Measurements from ENCODE around the gene ULBP2.

The ULBP2 gene

GRCh38 chr6:149960488-149960887 lies 18.7 kb downstream of the ULBP2 start:
- no peaks in the 10 kb centered on the region for H3K36me3 ChIP-seq (ENCODE audit: insufficient read depth)
- H3K27ac ChIP-seq, result no peak overlapping the region
- no peak overlapping the region for H3K9ac ChIP-seq
- H3K79me2 ChIP-seq (ENCODE audit: insufficient read depth, low read depth), result no peaks in the 10 kb centered on the region
- H3K4me1 ChIP-seq (ENCODE audit: low read depth, poor library complexity, severe bottlenecking), result peaks cover 7% of the 10 kb centered on the region
- no peak overlapping the region for H3K4me3 ChIP-seq (IDR thresholded peaks at IDR 0.05; ENCODE audit: insufficient read depth, low read depth, low read length)
- no peak overlapping the region for H2AFZ ChIP-seq (ENCODE audit: low read depth)
- H4K20me1 ChIP-seq (ENCODE audit: insufficient read depth), result no peaks in the 10 kb centered on the region
- H3K4me2 ChIP-seq, result no peak overlapping the region
- H3K27me3 ChIP-seq (ENCODE audit: insufficient read depth, low read depth), result peaks cover 12% of the 10 kb centered on the region; the same call in 1 of the 2 replicates
- no peak for TF ChIP-seq CTCF (conservative IDR thresholded peaks at IDR 0.05; ENCODE audit: low read depth, low read length)

DNA sequence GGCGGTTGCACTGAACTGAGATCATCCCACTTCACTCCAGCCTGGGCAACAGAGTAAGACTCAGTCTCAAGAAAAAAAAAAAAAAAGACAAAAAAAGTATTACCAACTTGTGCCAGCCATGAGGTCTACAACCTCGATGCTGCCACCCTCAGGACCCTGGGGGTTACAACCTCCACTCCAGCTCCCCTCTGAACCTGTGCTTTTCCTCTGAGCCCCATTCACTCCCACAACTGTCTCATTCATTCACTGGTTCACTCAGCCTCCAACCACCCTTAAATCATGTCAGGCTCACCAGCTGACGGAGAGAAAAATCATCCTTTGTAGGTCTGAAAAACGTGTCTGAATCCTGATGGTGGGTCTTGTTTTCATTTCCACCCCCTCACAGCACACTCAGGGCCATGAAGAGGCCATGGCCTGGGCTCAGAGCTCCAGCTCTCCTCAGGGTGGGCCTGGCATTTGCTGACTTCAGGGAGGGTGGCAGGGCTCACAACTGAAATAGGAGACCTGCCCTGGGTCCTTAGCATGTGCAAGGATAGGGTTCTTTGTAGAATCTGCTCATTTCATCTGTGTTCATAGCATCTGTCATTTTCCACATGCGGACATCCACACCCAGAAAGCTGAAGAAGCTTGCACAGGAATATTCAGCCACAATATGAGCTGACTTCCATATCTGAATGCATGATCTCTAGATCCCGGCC lies 20.1 kb downstream of the ULBP2 start:
- Histone ChIP-seq H3K27me3 (ENCODE audit: insufficient read depth, low read depth) (peaks cover 6% of the 10 kb centered on the region; the same call in 1 of the 2 replicates), H3K79me2 (ENCODE audit: insufficient read depth, low read depth) (no peaks in the 10 kb centered on the region), H3K4me2 (no peak overlapping the region), H3K4me3 (IDR thresholded peaks at IDR 0.05; ENCODE audit: insufficient read depth, low read depth, low read length) (no peak overlapping the region), H4K20me1 (ENCODE audit: insufficient read depth) (no peaks in the 10 kb centered on the region), H3K9ac (no peak overlapping the region), H2AFZ (ENCODE audit: low read depth) (no peak overlapping the region), H3K4me1 (ENCODE audit: low read depth, poor library complexity, severe bottlenecking) (peaks cover 7% of the 10 kb centered on the region), H3K36me3 (ENCODE audit: insufficient read depth) (no peaks in the 10 kb centered on the region), H3K27ac (no peak overlapping the region)
- no peak; the same call in 1 of the 2 replicates for TF ChIP-seq CTCF (conservative IDR thresholded peaks at IDR 0.05; ENCODE audit: low read depth, low read length)

DNA sequence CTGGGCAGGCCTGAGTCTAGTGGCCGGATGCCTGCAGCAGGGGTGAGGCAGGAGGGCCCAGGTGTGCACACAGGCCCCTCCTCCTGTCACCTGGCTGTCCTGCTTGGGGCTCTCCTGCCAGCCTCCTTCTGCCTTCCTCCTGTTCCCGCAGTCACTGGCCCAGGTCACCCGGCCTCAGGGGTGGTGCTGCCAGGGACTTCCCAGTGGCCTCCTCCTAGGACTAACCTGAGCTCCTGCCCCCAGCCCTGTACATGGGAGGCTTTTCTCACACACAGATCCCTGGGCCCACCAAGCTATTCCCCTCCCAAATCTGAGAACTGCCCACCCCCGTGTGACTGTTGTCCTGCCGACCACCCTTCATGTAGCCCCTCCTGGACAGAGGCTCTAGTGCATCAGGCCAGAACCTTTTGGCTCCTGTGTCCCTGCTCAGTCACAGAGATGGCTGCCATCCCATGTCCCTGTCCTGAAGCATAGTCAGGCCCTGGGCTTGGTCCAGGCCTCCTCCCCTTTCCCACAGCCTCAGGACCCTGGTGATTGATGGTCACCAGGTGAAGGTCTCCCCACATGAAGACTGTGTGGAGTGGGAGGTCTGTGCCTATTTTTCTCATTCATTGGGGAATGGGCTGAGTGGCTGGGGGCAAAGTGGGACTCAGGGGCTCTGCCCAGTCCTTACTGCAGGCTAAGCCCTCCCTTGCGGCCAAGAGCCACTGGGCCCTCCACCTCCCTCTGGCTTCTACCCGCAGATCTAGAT lies 20.8 kb downstream of the ULBP2 start:
- Histone ChIP-seq H3K4me2 (peak overlapping the region; percentile 51; the same call in 1 of the 2 replicates), H3K4me1 (ENCODE audit: low read depth, poor library complexity, severe bottlenecking) (peaks cover 7% of the 10 kb centered on the region), H4K20me1 (ENCODE audit: insufficient read depth) (no peaks in the 10 kb centered on the region), H3K27ac (no peak overlapping the region), H3K36me3 (ENCODE audit: insufficient read depth) (no peaks in the 10 kb centered on the region), H2AFZ (ENCODE audit: low read depth) (peak overlapping the region; percentile 95), H3K9ac (peak overlapping the region; percentile 46; the same call in 1 of the 2 replicates), H3K79me2 (ENCODE audit: insufficient read depth, low read depth) (no peaks in the 10 kb centered on the region), H3K27me3 (ENCODE audit: insufficient read depth, low read depth) (peaks cover 1% of the 10 kb centered on the region; the same call in 1 of the 2 replicates), H3K4me3 (IDR thresholded peaks at IDR 0.05; ENCODE audit: insufficient read depth, low read depth, low read length) (peak overlapping the region; percentile 59)
- no peak for TF ChIP-seq CTCF (conservative IDR thresholded peaks at IDR 0.05; ENCODE audit: low read depth, low read length)

DNA sequence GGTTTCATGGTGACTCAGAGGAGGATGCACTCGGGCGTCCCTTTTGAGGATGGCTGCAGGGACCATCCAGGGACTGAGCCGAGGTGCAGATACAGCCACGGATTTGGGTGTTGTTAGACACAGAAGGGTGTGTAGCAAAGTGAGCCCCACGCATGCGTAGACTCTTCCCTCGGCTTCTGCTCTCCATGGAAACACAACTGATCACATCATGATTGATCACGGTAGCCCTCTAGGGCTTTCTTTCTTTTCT lies 21.3 kb downstream of the ULBP2 start:
- Histone ChIP-seq H3K27me3 (ENCODE audit: insufficient read depth, low read depth) (no peaks in the 10 kb centered on the region), H3K4me2 (peak overlapping the region; percentile 51; the same call in 1 of the 2 replicates), H4K20me1 (ENCODE audit: insufficient read depth) (no peaks in the 10 kb centered on the region), H3K27ac (peak overlapping the region; percentile 29; the same call in 1 of the 2 replicates), H3K9ac (peak overlapping the region; percentile 46), H3K36me3 (ENCODE audit: insufficient read depth) (no peaks in the 10 kb centered on the region), H3K4me1 (ENCODE audit: low read depth, poor library complexity, severe bottlenecking) (peaks cover 7% of the 10 kb centered on the region), H3K79me2 (ENCODE audit: insufficient read depth, low read depth) (no peaks in the 10 kb centered on the region), H2AFZ (ENCODE audit: low read depth) (peak overlapping the region; percentile 95), H3K4me3 (IDR thresholded peaks at IDR 0.05; ENCODE audit: insufficient read depth, low read depth, low read length) (peak overlapping the region; percentile 59)
- TF ChIP-seq CTCF (conservative IDR thresholded peaks at IDR 0.05; ENCODE audit: low read depth, low read length), result no peak

Data from KMS-11 (cell line).